Fibroblast of the aortic adventitia (primary cell): Measurements from ENCODE around the gene VARS1. TPM values are rescaled to one million over a fixed set of nuclear protein-coding genes. Genes with fewer than 3 reads are reported as not detected.

Source experiments
- DNase-seq: peaks from one replicate; pipeline ENCODE4 v3.0.0-alpha.2; 2010; ENCODE audit warnings: low read depth
- H3K4me3 ChIP-seq: 2 replicates; pipeline ENCODE4 v1.5.1; 2011; ENCODE audit warnings: low read depth, mild to moderate bottlenecking, control low read depth, low read length, moderate library complexity
- CTCF ChIP-seq: IDR thresholded peaks from 2 replicates; pipeline ENCODE4 v1.5.1; 2011; ENCODE audit warnings: mild to moderate bottlenecking, low read length, control low read depth, inconsistent platforms; ENCODE audit not compliant: insufficient read depth
- total RNA-seq: library from RNA; depleted of rRNA; stranded (reverse); fragments of >200 nt; gene quantifications from 2 replicates; pipeline ENCODE4 v1.2.3, GENCODE V29; 2012; ENCODE audit warnings: low replicate concordance

Gene VARS1
- total RNA-seq, 1 donor, result 68.8 TPM

- TF ChIP-seq CTCF, result peak; percentile 75
- H3K4me3 ChIP-seq, result no peak overlapping the region
- DNase-seq, result peak; percentile 54
These were observed 4.0 kb downstream of the VARS1 start for GRCh38 chr6:31791324-31792089.

- no peak for TF ChIP-seq CTCF
- no peak overlapping the region for H3K4me3 ChIP-seq
- no peak for DNase-seq
These were observed 10.1 kb downstream of the VARS1 start for GRCh38 chr6:31785475-31785874.

GRCh38 chr6:31784098-31784925, 11.2 kb downstream of the VARS1 start:
- no peak for TF ChIP-seq CTCF
- H3K4me3 ChIP-seq, result no peak overlapping the region
- DNase-seq, result no peak

- H3K4me3 ChIP-seq, result no peak overlapping the region
- no peak for TF ChIP-seq CTCF
- DNase-seq, result no peak
These were observed 13.3 kb downstream of the VARS1 start for GRCh38 chr6:31782126-31782855.

- TF ChIP-seq CTCF, result no peak
- no peak for DNase-seq
- no peak overlapping the region for H3K4me3 ChIP-seq
These were observed 14.1 kb downstream of the VARS1 start for GRCh38 chr6:31781244-31782125.
